Adipocyte (in vitro differentiated cells): ENCODE data around the gene SOX5.

Experiments used
- DNase-seq: peaks from one replicate; pipeline ENCODE4 v3.0.0-alpha.2; 2015; ENCODE audit warnings: low read depth
- H3K27me3 ChIP-seq: replicated peaks from 2 replicates; pipeline ENCODE4 v1.7.0; 2013; ENCODE audit warnings: mild to moderate bottlenecking, low read length, moderate library complexity; ENCODE audit not compliant: control insufficient read depth, insufficient read depth
- H3K36me3 ChIP-seq: 2 replicates; pipeline ENCODE4 v1.7.0; 2013; ENCODE audit warnings: low read length, mild to moderate bottlenecking, moderate library complexity; ENCODE audit not compliant: control insufficient read depth, insufficient read depth, severe bottlenecking
- H3K4me1 ChIP-seq: 2 replicates; pipeline ENCODE4 v1.7.0; 2013; ENCODE audit warnings: mild to moderate bottlenecking, low read length, moderate library complexity; ENCODE audit not compliant: control insufficient read depth, insufficient read depth
- H3K4me3 ChIP-seq: 2 replicates; pipeline ENCODE4 v1.7.0; 2013; ENCODE audit warnings: mild to moderate bottlenecking, low read length, moderate library complexity
- H3K9ac ChIP-seq: 2 replicates; pipeline ENCODE4 v1.7.0; 2013; ENCODE audit warnings: mild to moderate bottlenecking, low read length, moderate library complexity
- H3K9me3 ChIP-seq: 2 replicates; pipeline ENCODE4 v1.7.0; 2013; ENCODE audit warnings: mild to moderate bottlenecking, low read length, moderate library complexity; ENCODE audit not compliant: control insufficient read depth

SOX5 gene

DNA sequence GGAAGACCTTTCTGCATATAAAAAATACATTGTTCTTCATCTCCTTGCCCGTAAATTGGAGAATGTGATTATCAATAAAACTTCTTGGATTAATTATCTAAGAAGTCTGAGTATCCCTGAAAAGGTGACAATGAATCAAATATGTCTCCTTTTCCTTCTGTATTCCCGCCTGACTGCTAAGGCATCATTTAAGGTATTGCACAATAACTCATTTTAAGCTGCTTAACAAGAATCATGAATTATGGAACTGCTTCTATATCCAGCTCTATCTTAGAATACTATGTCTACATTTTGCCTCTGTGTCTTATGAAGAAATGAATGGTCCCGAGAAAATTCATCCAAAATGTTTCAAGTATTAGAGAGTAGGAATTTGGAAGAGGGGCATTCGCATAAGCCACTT is 294.4 kb downstream of the SOX5 start:
- Histone ChIP-seq H3K36me3 (no peaks in the 10 kb centered on the region), H3K9ac (no peak overlapping the region), H3K9me3 (no peaks in the 10 kb centered on the region), H3K4me1 (no peaks in the 10 kb centered on the region), H3K27me3 (no peaks in the 10 kb centered on the region), H3K4me3 (no peak overlapping the region)
- DNase-seq, result no peak

DNA sequence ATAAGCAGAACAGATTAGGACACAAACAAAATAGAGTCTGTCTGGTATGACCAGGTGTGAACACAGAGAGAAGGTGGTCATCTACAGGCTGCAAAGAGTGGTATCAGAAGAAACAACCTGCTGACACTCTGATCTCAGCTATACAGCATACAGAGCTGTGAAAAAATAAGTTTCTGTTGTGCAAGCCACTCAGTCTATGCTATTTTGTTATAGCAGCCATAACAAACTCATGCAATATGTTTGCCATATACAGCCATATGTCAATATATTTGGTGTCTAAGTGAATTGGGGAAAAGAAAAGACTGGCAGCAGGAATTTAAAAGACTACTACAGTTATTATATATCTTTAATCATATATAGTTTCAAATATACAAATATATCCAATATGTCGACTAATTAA is 300.9 kb downstream of the SOX5 start:
- H3K9ac ChIP-seq, result no peak overlapping the region
- H3K9me3 ChIP-seq, result peaks cover 6% of the 10 kb centered on the region
- no peak for DNase-seq
- no peaks in the 10 kb centered on the region for H3K4me1 ChIP-seq
- no peaks in the 10 kb centered on the region for H3K36me3 ChIP-seq
- H3K4me3 ChIP-seq, result no peak overlapping the region
- H3K27me3 ChIP-seq, result no peaks in the 10 kb centered on the region

DNA sequence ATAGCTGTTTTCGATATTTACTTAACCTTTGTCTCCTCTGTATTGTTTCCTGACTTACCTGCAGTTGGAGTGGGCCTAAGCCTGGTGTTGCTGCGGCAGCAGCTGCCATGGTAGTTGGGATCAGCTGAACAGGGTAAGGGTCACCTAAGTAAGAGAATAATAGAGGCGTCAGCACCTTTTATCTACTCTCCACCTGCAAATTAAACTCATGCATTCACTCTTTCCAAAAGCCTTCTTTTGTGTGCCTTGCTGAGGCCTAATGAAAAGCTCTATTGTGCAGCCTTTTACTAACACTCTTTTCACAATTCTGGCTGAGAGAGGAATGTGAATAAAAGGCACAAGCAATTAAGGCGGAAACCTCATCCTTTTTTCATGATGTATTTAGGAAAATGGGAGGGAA is 308.7 kb downstream of the SOX5 start:
- Histone ChIP-seq H3K4me1 (no peaks in the 10 kb centered on the region), H3K4me3 (no peak overlapping the region), H3K27me3 (no peaks in the 10 kb centered on the region), H3K36me3 (peaks cover 15% of the 10 kb centered on the region), H3K9ac (no peak overlapping the region), H3K9me3 (no peaks in the 10 kb centered on the region)
- no peak for DNase-seq

DNA sequence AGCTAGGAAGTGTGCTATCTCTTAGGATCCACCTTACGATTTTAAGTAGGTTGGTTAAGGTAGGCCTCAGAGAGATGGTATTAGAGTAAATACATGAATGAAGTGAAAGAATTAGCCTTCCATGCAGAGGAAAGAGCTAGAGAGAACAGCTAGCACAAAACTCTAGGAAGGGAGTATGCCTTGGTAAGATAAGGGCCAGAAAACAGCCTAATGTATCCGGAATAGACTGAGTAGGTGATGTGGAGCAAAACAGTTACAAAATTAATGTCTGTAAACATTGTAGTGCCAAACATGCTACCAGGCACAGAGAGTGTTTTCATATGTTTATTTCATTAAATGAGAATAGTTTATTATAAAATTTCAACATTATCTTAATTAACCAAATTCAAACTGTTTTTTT is 315.1 kb downstream of the SOX5 start:
- Histone ChIP-seq H3K4me3 (no peak overlapping the region), H3K9me3 (no peaks in the 10 kb centered on the region), H3K36me3 (peaks cover under 1% of the 10 kb centered on the region), H3K9ac (no peak overlapping the region), H3K4me1 (no peaks in the 10 kb centered on the region), H3K27me3 (no peaks in the 10 kb centered on the region)
- DNase-seq, result no peak

DNA sequence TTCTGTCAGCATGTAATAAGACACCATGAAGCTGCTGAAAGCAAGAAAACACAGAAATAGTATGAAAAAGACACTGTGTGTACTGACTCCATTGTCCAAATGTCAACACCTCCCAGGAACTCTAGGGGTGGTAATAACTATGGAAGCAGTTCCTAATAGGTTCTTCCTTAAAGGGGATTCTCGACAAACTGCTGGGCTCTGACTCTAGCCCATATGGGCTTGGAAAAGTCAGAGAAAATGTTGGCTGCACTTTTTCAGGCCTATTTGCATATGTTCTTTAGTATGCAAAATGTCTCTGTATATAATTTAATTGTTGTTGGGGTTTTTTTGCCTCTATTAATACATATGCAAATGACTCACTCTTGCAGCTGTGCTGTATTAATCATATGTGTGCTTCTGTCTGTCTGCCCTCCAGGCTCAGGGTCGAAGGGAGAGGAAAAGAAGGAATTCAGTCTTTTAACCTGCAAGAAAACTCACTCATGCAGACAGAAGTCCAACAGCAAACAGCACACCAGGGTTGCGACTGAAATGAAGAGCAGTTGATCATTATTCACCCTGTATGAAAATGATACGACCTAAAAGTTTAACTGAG is 317.6 kb downstream of the SOX5 start:
- no peaks in the 10 kb centered on the region for H3K9me3 ChIP-seq
- no peaks in the 10 kb centered on the region for H3K36me3 ChIP-seq
- no peak overlapping the region for H3K4me3 ChIP-seq
- no peak for DNase-seq
- no peaks in the 10 kb centered on the region for H3K4me1 ChIP-seq
- no peak overlapping the region for H3K9ac ChIP-seq
- H3K27me3 ChIP-seq, result no peaks in the 10 kb centered on the region

DNA sequence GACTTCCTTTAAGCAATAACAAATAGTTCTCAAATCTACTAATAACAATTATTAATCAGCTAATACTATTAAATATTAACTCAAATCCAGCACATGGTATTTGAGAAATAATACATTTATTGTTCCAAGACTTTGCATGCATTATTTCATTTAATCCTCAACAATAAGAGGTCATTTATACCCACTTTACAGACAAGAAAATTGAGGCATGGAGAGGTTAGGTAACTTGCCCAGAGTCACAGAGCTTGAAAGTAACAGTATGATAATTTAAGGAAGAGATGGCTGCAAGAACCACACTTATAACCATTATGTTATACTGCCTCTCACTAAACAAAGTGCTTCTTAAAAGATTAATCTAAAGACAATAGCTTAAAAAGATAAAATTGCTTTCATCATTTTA is 318.9 kb downstream of the SOX5 start:
- H3K4me3 ChIP-seq, result no peak overlapping the region
- H3K4me1 ChIP-seq, result no peaks in the 10 kb centered on the region
- H3K9ac ChIP-seq, result no peak overlapping the region
- no peak for DNase-seq
- H3K36me3 ChIP-seq, result no peaks in the 10 kb centered on the region
- H3K27me3 ChIP-seq, result no peaks in the 10 kb centered on the region
- no peaks in the 10 kb centered on the region for H3K9me3 ChIP-seq

DNA sequence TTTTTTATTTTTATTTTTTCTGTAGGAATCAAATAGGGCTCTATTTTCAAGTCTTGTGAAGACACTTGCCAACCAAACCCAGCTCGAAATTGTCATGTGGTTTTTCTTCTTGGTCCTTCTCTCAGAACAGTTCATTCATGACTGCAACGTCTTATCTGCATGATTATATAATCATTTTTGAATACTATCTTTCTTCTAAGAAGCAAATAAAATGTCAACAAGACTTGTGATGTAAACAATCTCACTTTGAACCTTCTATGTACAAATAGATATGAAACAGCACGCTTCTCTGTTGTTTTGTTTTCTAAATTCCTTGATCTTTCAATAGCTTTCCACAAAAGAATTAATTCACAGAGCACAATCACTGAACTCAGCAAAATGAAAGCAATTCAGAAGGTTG is 320.7 kb downstream of the SOX5 start:
- Histone ChIP-seq H3K9ac (no peak overlapping the region), H3K4me1 (no peaks in the 10 kb centered on the region), H3K4me3 (no peak overlapping the region), H3K36me3 (no peaks in the 10 kb centered on the region), H3K9me3 (no peaks in the 10 kb centered on the region), H3K27me3 (no peaks in the 10 kb centered on the region)
- no peak for DNase-seq

DNA sequence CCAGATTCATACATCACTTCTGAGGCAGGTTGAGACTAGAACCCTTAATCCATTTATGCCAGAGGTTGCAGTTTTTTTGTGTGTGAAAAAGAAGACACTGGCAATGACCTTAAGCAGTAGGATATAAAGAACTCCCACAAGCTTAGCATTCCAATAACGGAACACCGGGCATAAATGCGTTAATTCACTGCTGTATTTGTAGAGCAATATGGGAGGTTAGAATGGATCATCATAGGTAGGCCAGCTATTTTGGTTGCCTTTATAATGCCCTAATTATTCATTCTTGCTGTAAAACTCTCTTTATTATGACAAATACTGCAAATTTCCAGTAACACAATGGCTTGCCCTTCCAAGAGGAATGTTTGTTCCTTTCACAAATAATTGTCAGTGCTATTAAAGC is 322.7 kb downstream of the SOX5 start:
- no peak for DNase-seq
- H3K9me3 ChIP-seq, result no peaks in the 10 kb centered on the region
- no peak overlapping the region for H3K9ac ChIP-seq
- no peak overlapping the region for H3K4me3 ChIP-seq
- H3K4me1 ChIP-seq, result no peaks in the 10 kb centered on the region
- no peaks in the 10 kb centered on the region for H3K27me3 ChIP-seq
- no peaks in the 10 kb centered on the region for H3K36me3 ChIP-seq

DNA sequence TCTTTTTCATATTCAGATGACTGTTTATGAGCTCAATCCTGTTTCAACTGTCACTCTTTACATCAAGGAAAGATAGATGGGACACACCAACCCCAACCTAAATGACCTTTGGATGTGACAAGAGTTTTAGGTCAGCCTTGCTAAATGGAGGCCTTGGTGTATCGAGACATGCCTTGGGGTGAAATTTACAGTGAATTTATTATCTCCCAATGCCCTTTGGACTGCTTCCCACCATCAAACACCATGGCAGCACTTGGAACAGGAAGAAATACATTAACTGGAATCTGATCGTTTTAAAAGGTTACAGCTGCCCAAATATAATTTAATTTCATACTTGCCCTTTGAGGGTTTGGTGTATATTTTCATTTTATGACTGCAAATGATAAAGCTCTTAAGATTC is 327.6 kb downstream of the SOX5 start:
- no peak for DNase-seq
- no peak overlapping the region for H3K4me3 ChIP-seq
- no peaks in the 10 kb centered on the region for H3K27me3 ChIP-seq
- H3K9me3 ChIP-seq, result no peaks in the 10 kb centered on the region
- H3K36me3 ChIP-seq, result no peaks in the 10 kb centered on the region
- no peaks in the 10 kb centered on the region for H3K4me1 ChIP-seq
- H3K9ac ChIP-seq, result no peak overlapping the region

DNA sequence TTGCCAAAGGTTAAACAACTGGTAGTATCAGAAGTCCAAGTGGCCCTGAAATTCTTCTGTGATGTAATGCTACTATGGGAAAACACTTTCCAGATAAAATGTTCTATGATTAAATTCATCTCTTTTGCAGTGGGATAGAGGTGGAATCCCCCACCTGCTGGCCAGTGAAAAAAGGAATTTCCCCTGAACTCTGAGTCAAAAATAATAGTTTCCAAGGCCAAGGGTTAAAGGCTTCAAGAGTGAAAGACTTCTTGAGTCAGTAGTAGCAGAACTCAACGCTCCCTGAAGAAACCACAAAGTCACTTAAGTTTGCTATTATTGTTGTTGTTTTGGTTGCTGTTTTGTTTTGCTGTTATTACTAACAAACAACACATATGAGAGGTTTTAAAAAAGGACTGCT is 330.8 kb downstream of the SOX5 start:
- H3K36me3 ChIP-seq, result no peaks in the 10 kb centered on the region
- no peak overlapping the region for H3K9ac ChIP-seq
- no peaks in the 10 kb centered on the region for H3K4me1 ChIP-seq
- no peaks in the 10 kb centered on the region for H3K9me3 ChIP-seq
- no peak overlapping the region for H3K4me3 ChIP-seq
- H3K27me3 ChIP-seq, result no peaks in the 10 kb centered on the region
- no peak for DNase-seq

DNA sequence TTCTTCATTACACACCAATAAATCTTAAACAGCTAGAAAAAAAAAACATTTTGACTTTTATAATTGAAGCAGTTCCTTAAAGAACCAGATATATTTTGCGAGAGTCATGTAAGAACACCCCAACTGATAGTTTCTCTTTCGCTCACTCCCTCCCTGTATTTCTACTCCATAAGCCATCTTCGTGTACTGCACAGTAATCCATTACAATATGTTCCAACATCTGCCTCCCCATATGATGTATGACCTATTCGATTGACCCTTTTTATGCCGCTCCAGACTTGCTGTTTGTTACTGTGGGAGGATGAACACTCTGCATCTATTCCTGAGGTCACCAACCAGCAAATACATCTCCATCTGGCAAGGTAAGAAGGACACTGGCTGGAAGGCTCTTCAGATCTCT is 331.7 kb downstream of the SOX5 start:
- H3K9me3 ChIP-seq, result no peaks in the 10 kb centered on the region
- H3K4me3 ChIP-seq, result no peak overlapping the region
- no peak for DNase-seq
- no peaks in the 10 kb centered on the region for H3K4me1 ChIP-seq
- H3K27me3 ChIP-seq, result no peaks in the 10 kb centered on the region
- H3K36me3 ChIP-seq, result no peaks in the 10 kb centered on the region
- H3K9ac ChIP-seq, result no peak overlapping the region

DNA sequence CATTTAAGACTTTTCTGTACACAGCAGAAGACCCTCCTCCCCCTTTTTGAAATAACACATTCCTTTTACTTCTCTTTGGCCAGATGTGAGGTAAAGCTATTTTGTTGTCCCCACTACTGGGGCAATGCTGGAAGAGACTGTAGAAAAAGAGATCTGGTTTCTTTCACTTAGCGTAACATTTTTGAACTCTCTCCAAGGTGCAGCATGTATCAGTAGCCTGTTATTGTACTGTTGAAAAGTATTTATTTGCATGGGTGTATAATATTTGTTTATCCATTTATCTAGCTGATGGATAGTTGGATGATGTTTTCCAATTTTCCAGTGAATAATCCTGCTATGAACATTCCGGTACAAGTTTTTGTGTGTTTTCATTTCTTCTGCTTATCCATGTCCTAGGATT is 335.2 kb downstream of the SOX5 start:
- Histone ChIP-seq H3K9me3 (no peaks in the 10 kb centered on the region), H3K4me1 (no peaks in the 10 kb centered on the region), H3K27me3 (no peaks in the 10 kb centered on the region), H3K4me3 (no peak overlapping the region), H3K36me3 (no peaks in the 10 kb centered on the region), H3K9ac (no peak overlapping the region)
- no peak for DNase-seq
